ENCODE data around the gene NOP14. TPM values are rescaled to one million over a fixed set of nuclear protein-coding genes. Genes with fewer than 3 reads are reported as not detected.

Gene NOP14
- total and polyA plus RNA-seq, 2 experiments from 2014 or later: 15.9 to 20.5 TPM

- Histone ChIP-seq H3K4me1 (ENCODE audit: insufficient read depth) (peaks cover 18% of the 10 kb centered on the region), H3K36me3 (ENCODE audit: low read depth) (no peaks in the 10 kb centered on the region), H3K9me3 (ENCODE audit: low read depth) (no peaks in the 10 kb centered on the region), H3K27me3 (replicated peaks; ENCODE audit: insufficient read depth) (no peaks in the 10 kb centered on the region), H3K79me2 (ENCODE audit: insufficient read depth) (peaks cover 64% of the 10 kb centered on the region), H3K4me3 (peak overlapping the region; percentile 99), H3F3A (ENCODE audit: insufficient read depth) (peaks cover 8% of the 10 kb centered on the region; the same call in 1 of the 2 replicates), H3K27ac (no peak overlapping the region), H3K9ac (peak overlapping the region; percentile 95), H3K9me2 (ENCODE audit: insufficient read depth) (no peaks in the 10 kb centered on the region), H3K4me2 (ENCODE audit: unreplicated experiment) (peak overlapping the region; percentile 95), H2AFZ (peak overlapping the region; percentile 95), H4K20me1 (ENCODE audit: insufficient read depth) (no peaks in the 10 kb centered on the region; the same call in 1 of the 2 replicates)
- in situ Hi-C loops (cut with MboI): no loop called here
- 46 to 47% methylated on average over 5 of the region's 5 CpGs for whole genome bisulfite sequencing, 2 experiments (ENCODE audit: low coverage in 1 of 2, low lambda C conversion rate in 2 of 2, missing lambda C conversion rate in 2 of 2)
- TF ChIP-seq EZH2 (IDR thresholded peaks at IDR 0.05; ENCODE audit: insufficient read depth, poor library complexity, severe bottlenecking) (no peak), EZH2phosphoT487 (IDR thresholded peaks at IDR 0.05; ENCODE audit: insufficient read depth, low read depth) (no peak)
- DNase-seq: no peak
Measured at GRCh38 chr4:2964706-2965258, 1.6 kb upstream of the NOP14 start.

DNA sequence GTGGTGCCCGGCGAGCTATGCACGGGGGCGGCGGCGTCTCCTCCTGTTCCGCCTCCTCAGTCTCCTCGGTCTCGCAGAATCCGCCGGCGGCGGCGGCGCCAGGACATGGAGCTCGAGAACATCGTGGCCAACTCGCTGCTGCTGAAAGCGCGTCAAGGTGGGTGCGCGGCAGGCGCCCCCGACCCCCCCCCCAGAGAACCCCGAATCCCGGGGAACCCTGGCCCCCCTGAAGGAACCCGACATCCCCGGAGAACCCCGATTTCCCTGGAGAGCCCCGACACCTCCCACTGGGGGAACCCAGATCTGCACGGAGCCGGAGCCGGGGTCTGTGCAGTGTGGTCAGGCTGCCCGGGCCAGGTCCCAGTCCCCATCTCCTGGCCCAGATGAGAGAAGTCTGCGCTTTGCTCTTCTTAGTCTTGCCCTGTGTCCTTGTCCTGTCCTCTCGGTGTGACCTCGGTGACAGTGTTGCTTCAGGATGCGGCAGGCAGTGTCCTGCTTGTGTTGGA lies 813 bp upstream of the NOP14 start:
- H4K20me1 ChIP-seq (ENCODE audit: insufficient read depth): no peaks in the 10 kb centered on the region; the same call in 1 of the 2 replicates
- no peaks in the 10 kb centered on the region for H3K36me3 ChIP-seq (ENCODE audit: low read depth)
- H3F3A ChIP-seq (ENCODE audit: insufficient read depth): peaks cover 9% of the 10 kb centered on the region; the same call in 1 of the 2 replicates
- WGBS, 2 experiments (ENCODE audit: low coverage in 1 of 2, low lambda C conversion rate in 2 of 2, missing lambda C conversion rate in 2 of 2): 1% methylated on average over 19 to 37 of the region's 38 CpGs
- peak overlapping the region; percentile 99 for H3K4me3 ChIP-seq
- peak overlapping the region; percentile 95 for H3K9ac ChIP-seq
- H2AFZ ChIP-seq: peak overlapping the region; percentile 95
- TF ChIP-seq EZH2 (IDR thresholded peaks at IDR 0.05; ENCODE audit: insufficient read depth, poor library complexity, severe bottlenecking) (no peak), EZH2phosphoT487 (IDR thresholded peaks at IDR 0.05; ENCODE audit: insufficient read depth, low read depth) (no peak)
- DNase-seq: peak; percentile 85
- H3K4me2 ChIP-seq (ENCODE audit: unreplicated experiment): peak overlapping the region; percentile 95
- no peaks in the 10 kb centered on the region for H3K9me2 ChIP-seq (ENCODE audit: insufficient read depth)
- H3K27ac ChIP-seq: no peak overlapping the region
- H3K9me3 ChIP-seq (ENCODE audit: low read depth): no peaks in the 10 kb centered on the region
- peaks cover 72% of the 10 kb centered on the region for H3K79me2 ChIP-seq (ENCODE audit: insufficient read depth)
- H3K4me1 ChIP-seq (ENCODE audit: insufficient read depth): peaks cover 18% of the 10 kb centered on the region
- H3K27me3 ChIP-seq (replicated peaks; ENCODE audit: insufficient read depth): no peaks in the 10 kb centered on the region
- in situ Hi-C loops (cut with MboI): no loop called here

DNA sequence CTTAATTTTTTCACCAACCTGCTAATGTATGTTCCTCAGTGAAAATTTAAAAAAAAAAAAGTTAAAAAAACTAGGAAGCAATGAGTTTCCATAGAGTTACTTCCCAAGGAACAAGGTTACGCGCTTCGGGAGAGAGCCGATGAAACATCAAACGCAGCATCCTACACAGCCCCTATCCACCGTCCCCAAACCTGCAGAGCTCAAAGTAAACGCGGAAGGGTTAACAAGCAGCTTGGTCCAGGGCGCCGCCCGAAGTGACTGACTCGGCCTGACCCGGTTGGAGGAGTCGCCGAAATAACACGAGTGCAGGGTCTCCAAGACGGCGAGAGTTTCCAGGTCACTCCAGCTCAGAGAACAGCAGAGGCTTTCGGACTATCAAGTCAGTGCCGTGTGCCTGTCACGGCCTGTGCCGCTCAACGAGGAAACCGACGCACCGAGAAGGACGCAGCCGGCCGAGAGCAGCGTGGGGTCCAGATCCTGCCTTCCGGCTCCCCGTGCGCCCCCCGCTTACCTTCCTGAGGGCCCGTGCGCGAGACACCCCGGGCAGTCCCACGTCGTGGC lies 512 bp downstream of the NOP14 start:
- Histone ChIP-seq H2AFZ (peak overlapping the region; percentile 85), H3K4me3 (peak overlapping the region; percentile 99), H3K9me3 (ENCODE audit: low read depth) (no peaks in the 10 kb centered on the region), H3K9me2 (ENCODE audit: insufficient read depth) (no peaks in the 10 kb centered on the region), H3K4me2 (ENCODE audit: unreplicated experiment) (peak overlapping the region; percentile 96), H3K9ac (peak overlapping the region; percentile 95), H3F3A (ENCODE audit: insufficient read depth) (peaks cover 20% of the 10 kb centered on the region; the same call in 1 of the 2 replicates), H3K36me3 (ENCODE audit: low read depth) (no peaks in the 10 kb centered on the region), H3K27me3 (replicated peaks; ENCODE audit: insufficient read depth) (no peaks in the 10 kb centered on the region), H3K27ac (peak overlapping the region; percentile 83), H3K79me2 (ENCODE audit: insufficient read depth) (peaks cover 80% of the 10 kb centered on the region), H4K20me1 (ENCODE audit: insufficient read depth) (peaks cover 4% of the 10 kb centered on the region; the same call in 1 of the 2 replicates), H3K4me1 (ENCODE audit: insufficient read depth) (peaks cover 27% of the 10 kb centered on the region)
- 1% methylated on average over 40 of the region's 40 CpGs for WGBS, 2 experiments (ENCODE audit: low coverage in 1 of 2, low lambda C conversion rate in 2 of 2, missing lambda C conversion rate in 2 of 2)
- in situ Hi-C loops (cut with MboI): no loop called here
- peak; percentile 75 for DNase-seq
- TF ChIP-seq EZH2phosphoT487 (IDR thresholded peaks at IDR 0.05; ENCODE audit: insufficient read depth, low read depth) (no peak), EZH2 (IDR thresholded peaks at IDR 0.05; ENCODE audit: insufficient read depth, poor library complexity, severe bottlenecking) (no peak)

DNA sequence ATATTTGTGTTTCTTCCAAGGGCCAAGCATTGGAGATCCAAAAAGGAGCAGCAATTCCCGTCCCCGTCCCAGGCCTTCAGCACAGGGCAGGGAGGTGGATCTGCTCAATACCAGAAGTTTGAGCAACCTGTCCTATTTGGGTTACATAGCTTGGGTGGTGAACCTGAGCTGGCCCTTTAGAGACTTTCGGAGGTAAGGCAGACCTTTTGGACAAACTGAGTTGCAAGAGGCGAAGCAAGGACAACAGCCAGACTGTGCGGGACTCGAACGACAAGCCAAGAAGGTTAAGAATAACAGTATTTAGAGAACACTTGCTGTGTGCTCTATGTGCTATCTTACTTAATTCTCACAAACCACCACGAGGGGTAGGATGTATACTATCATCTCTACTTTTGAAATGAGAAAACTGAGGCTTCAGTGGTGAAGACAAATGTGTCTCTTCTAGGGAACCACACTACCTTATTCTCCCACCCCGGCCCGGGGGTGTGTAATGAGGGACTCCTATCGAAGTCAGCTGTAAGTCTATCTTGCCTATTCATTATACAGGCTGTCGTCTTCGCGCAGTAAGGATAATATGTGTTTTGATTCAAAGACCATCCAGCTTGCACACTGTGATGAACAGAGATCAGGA lies 1.3 kb downstream of the NOP14 start:
- H2AFZ ChIP-seq: no peak overlapping the region
- peak overlapping the region; percentile 96 for H3K4me2 ChIP-seq (ENCODE audit: unreplicated experiment)
- H3F3A ChIP-seq (ENCODE audit: insufficient read depth): peaks cover 24% of the 10 kb centered on the region; the same call in 1 of the 2 replicates
- in situ Hi-C loops (cut with MboI): no loop called here
- H3K9me2 ChIP-seq (ENCODE audit: insufficient read depth): no peaks in the 10 kb centered on the region
- no peak for TF ChIP-seq EZH2phosphoT487 (IDR thresholded peaks at IDR 0.05; ENCODE audit: insufficient read depth, low read depth)
- no peak for TF ChIP-seq EZH2 (IDR thresholded peaks at IDR 0.05; ENCODE audit: insufficient read depth, poor library complexity, severe bottlenecking)
- peaks cover 4% of the 10 kb centered on the region; the same call in 1 of the 2 replicates for H4K20me1 ChIP-seq (ENCODE audit: insufficient read depth)
- H3K9me3 ChIP-seq (ENCODE audit: low read depth): no peaks in the 10 kb centered on the region
- H3K9ac ChIP-seq: peak overlapping the region; percentile 95
- peak overlapping the region; percentile 83; the same call in 1 of the 2 replicates for H3K27ac ChIP-seq
- H3K36me3 ChIP-seq (ENCODE audit: low read depth): peaks cover 7% of the 10 kb centered on the region; the same call in 1 of the 2 replicates
- H3K4me3 ChIP-seq: peak overlapping the region; percentile 99
- H3K79me2 ChIP-seq (ENCODE audit: insufficient read depth): peaks cover 80% of the 10 kb centered on the region
- peaks cover 27% of the 10 kb centered on the region for H3K4me1 ChIP-seq (ENCODE audit: insufficient read depth)
- 46 to 51% methylated on average over 14 of the region's 14 CpGs for WGBS, 2 experiments (ENCODE audit: low coverage in 1 of 2, low lambda C conversion rate in 2 of 2, missing lambda C conversion rate in 2 of 2)
- DNase-seq: peak; percentile 43
- no peaks in the 10 kb centered on the region for H3K27me3 ChIP-seq (replicated peaks; ENCODE audit: insufficient read depth)
